Hematopoietic multipotent progenitor cell (in vitro differentiated cells): ENCODE results near the gene OR10A2. TPM values are rescaled to one million over a fixed set of nuclear protein-coding genes. Genes with fewer than 3 reads are reported as not detected.
A peak's percentile ranks its signal among the peaks of the same experiment; 100 is the strongest.
"Not testable (repeated sequence)": the region's sequence is repeated elsewhere in the genome, so short reads cannot be mapped to it uniquely, and the experiment has no call there.

Experiments used
- DNase-seq, 3 donors: peaks; one replicate each; pipeline ENCODE4 v3.0.0-alpha.2; 2011 to 2015; ENCODE audit warnings: low read depth in 2 of 3, low spot score in 2 of 3
- total RNA-seq: library from RNA; depleted of rRNA; stranded (reverse); fragments of >200 nt; gene quantifications from one replicate; pipeline ENCODE4 v1.2.3, GENCODE V29; 2012

Gene OR10A2
- total RNA-seq, 1 donor = under 0.01 TPM

GRCh38 chr11:6882751-6883150, 19.9 kb downstream of the OR10A2 start:
- no peak for DNase-seq

- not testable (repeated sequence) for DNase-seq
Measured at GRCh38 chr11:6887711-6888110, 24.9 kb downstream of the OR10A2 start.

- DNase-seq = no peak
Measured at GRCh38 chr11:6888830-6889229, 26.0 kb downstream of the OR10A2 start.

- no peak for DNase-seq
Measured at GRCh38 chr11:6889835-6890234, 27.0 kb downstream of the OR10A2 start.

GRCh38 chr11:6892400-6892799, 29.5 kb downstream of the OR10A2 start, which contains the start of gene OR2D2:
TSS of gene OR2D2 (minus strand) at chr11:6892500. CDS start at chr11:6892500, 0 bp downstream.
- DNase-seq = no peak

- no peak for DNase-seq
Measured at GRCh38 chr11:6894097-6894496, 31.2 kb downstream of the OR10A2 start.

GRCh38 chr11:6895010-6895409, 32.2 kb downstream of the OR10A2 start:
- DNase-seq = no peak

- no peak for DNase-seq
Measured at GRCh38 chr11:6898911-6899310, 36.1 kb downstream of the OR10A2 start.

GRCh38 chr11:6900327-6900999, 37.6 kb downstream of the OR10A2 start:
- no peak for DNase-seq

- not testable (repeated sequence) for DNase-seq
Measured at GRCh38 chr11:6904804-6905203, 41.9 kb downstream of the OR10A2 start.

GRCh38 chr11:6911378-6911777, 48.5 kb downstream of the OR10A2 start:
- no peak for DNase-seq

GRCh38 chr11:6911948-6912347, 49.1 kb downstream of the OR10A2 start:
- DNase-seq = peak in 1 of 3 donors; percentile 4

- no peak for DNase-seq
Measured at GRCh38 chr11:6919698-6920097, 56.8 kb downstream of the OR10A2 start.

GRCh38 chr11:6920702-6921101, 57.8 kb downstream of the OR10A2 start, which contains the start of gene OR2D3:
TSS of gene OR2D3 (plus strand) at chr11:6921002. CDS start at chr11:6921002, 0 bp downstream.
- DNase-seq = no peak

Other genes with a start within 250 kb of the OR10A2 start
- 260 TPM for gene TPP1, start 243.6 kb upstream of the OR10A2 start, total RNA-seq
- gene DCHS1, start 207.2 kb upstream of the OR10A2 start, total RNA-seq = 22.4 TPM
- gene MRPL17, start 179.7 kb upstream of the OR10A2 start, total RNA-seq = 16.2 TPM
- gene OR2AG2, start 91.1 kb upstream of the OR10A2 start, total RNA-seq = 1.6 TPM
- gene OR2AG1, start 80.0 kb upstream of the OR10A2 start, total RNA-seq = under 0.01 TPM
- 2.4 TPM for gene OR6A2, start 63.4 kb upstream of the OR10A2 start, total RNA-seq
- gene OR10A5, start 17.4 kb upstream of the OR10A2 start, total RNA-seq = not detected
- not detected for gene OR10A4, start 13.6 kb downstream of the OR10A2 start, total RNA-seq
- gene OR2D2, start 29.4 kb downstream of the OR10A2 start, total RNA-seq = 2.4 TPM
- not detected for gene OR2D3, start 57.9 kb downstream of the OR10A2 start, total RNA-seq
- gene ZNF215, start 63.4 kb downstream of the OR10A2 start, total RNA-seq = 2.7 TPM
- gene ZNF214, start 157.3 kb downstream of the OR10A2 start, total RNA-seq = 1.3 TPM
- gene NLRP14, start 157.4 kb downstream of the OR10A2 start, total RNA-seq = under 0.01 TPM
- under 0.01 TPM for gene RBMXL2, start 225.9 kb downstream of the OR10A2 start, total RNA-seq